K562 (cell line): ENCODE data around the gene CRYAA. TPM values are rescaled to one million over a fixed set of nuclear protein-coding genes. Genes with fewer than 3 reads are reported as not detected.
"Not testable (repeated sequence)": the region's sequence is repeated elsewhere in the genome, so short reads cannot be mapped to it uniquely, and the experiment has no call there.

Source experiments
- ATAC-seq: fragments of 200-7000 bp; cut with Tn5 transposase; 3 replicates; pipeline ENCODE4 v1.9.1; 2020; ENCODE audit warnings: moderate library complexity
- BruUV-seq: library from RNA; stranded (reverse); fragments of 400-500 nt; replicated peaks from 2 replicates; lab custom pipeline; 2021; lab: Mats Ljungman, UMichigan
- CTCF ChIA-PET: fragments of 300-600 bp; formaldehyde crosslinking; extraction: SDS; loops from one replicate; lab custom pipeline; 2021; ENCODE audit warnings: low intra/inter-chr PET ratio; lab: Yijun Ruan, JAX
- POLR2A ChIA-PET: fragments of 300-600, 350-650 bp; sonication (Branson Sonifier 250); formaldehyde crosslinking; extraction: SDS; loops from one replicate; lab custom pipeline; 2021; ENCODE audit warnings: antibody characterized with exemption, inconsistent platforms; lab: Yijun Ruan, JAX
- DNase-seq, 4 experiments: peaks; one replicate each; pipeline versions ENCODE4 v3.0.0 to v3.0.0-alpha.2; 2011 to 2018; ENCODE audit warnings: low spot score in 3 of 4, mixed read lengths in 3 of 4; ENCODE audit errors: extremely low read depth in 1 of 4
- FAIRE-seq: peaks from 2 replicates; lab custom pipeline; 2011; peaks lifted over from hg19 to GRCh38; lab: Jason Lieb, UNC
- H2AFZ ChIP-seq: 2 replicates; pipeline ENCODE4 v1.6.0; 2011; ENCODE audit warnings: low read depth, low read length, control low read depth, inconsistent platforms
- H3K27ac ChIP-seq: fragments of 200-600 bp; 3 replicates; pipeline ENCODE4 v1.8.0; 2011; ENCODE audit warnings: low read depth, mild to moderate bottlenecking, control low read depth, inconsistent platforms, low read length, moderate library complexity, mixed read lengths; ENCODE audit errors: extremely low read depth
- H3K27me3 ChIP-seq, 2 experiments: fragments of 300-600 bp in 1 of 2; 2 replicates in 1 of 2; 3 replicates in 1 of 2; pipeline versions ENCODE4 v1.6.0 to v1.8.0; 2011; ENCODE audit warnings: inconsistent platforms in 2 of 2, low read length in 2 of 2, mild to moderate bottlenecking in 1 of 2, mixed read lengths in 1 of 2, moderate library complexity in 1 of 2; ENCODE audit not compliant: control insufficient read depth in 2 of 2, insufficient read depth in 2 of 2
- H3K36me3 ChIP-seq: fragments of 300-600 bp; 3 replicates; pipeline ENCODE4 v1.8.0; 2011; ENCODE audit warnings: mild to moderate bottlenecking, low read length, inconsistent platforms; ENCODE audit not compliant: control insufficient read depth, insufficient read depth
- H3K4me1 ChIP-seq, 2 experiments: fragments of 200-600 bp in 1 of 2; replicated peaks in 1 of 2; 2 replicates in 1 of 2; 3 replicates in 1 of 2; pipeline versions ENCODE4 v1.5.1 to v1.8.0; 2011; ENCODE audit warnings: inconsistent platforms in 2 of 2, low read length in 2 of 2, mild to moderate bottlenecking in 1 of 2, mixed read lengths in 1 of 2, moderate library complexity in 1 of 2; ENCODE audit not compliant: control insufficient read depth in 2 of 2, insufficient read depth in 2 of 2
- H3K4me2 ChIP-seq: 2 replicates; pipeline ENCODE4 v1.6.1; 2011; ENCODE audit warnings: low read length, control low read depth, inconsistent platforms, mixed read lengths; ENCODE audit not compliant: insufficient read depth
- H3K4me3 ChIP-seq: fragments of 200-600 bp; sonication (generic), shearing (Covaris generic); 2 replicates; pipeline ENCODE4 v1.5.1; 2016; ENCODE audit warnings: control low read depth, inconsistent platforms
- H3K79me2 ChIP-seq: fragments of 200-600 bp; 3 replicates; pipeline ENCODE4 v1.8.0; 2011; ENCODE audit warnings: low read length, inconsistent platforms; ENCODE audit not compliant: control insufficient read depth, insufficient read depth
- H3K9ac ChIP-seq, 2 experiments: 2 replicates each; pipeline versions ENCODE4 v1.6.0 to v1.6.1; 2011; ENCODE audit warnings: low read depth in 2 of 2, low read length in 2 of 2, control low read depth in 1 of 2, inconsistent platforms in 1 of 2, mild to moderate bottlenecking in 1 of 2, mixed read lengths in 1 of 2; ENCODE audit not compliant: insufficient read depth in 1 of 2
- H3K9me1 ChIP-seq: one replicate; pipeline ENCODE4 v1.6.0; 2011; ENCODE audit warnings: inconsistent platforms, mild to moderate bottlenecking, low read length, moderate library complexity; ENCODE audit not compliant: control insufficient read depth, insufficient read depth
- H3K9me3 ChIP-seq: replicated peaks from 2 replicates; pipeline ENCODE4 v1.5.1; 2011; ENCODE audit warnings: low read depth, low read length, inconsistent platforms; ENCODE audit not compliant: control insufficient read depth, insufficient read depth
- H4K20me1 ChIP-seq: replicated peaks from 2 replicates; pipeline ENCODE4 v1.6.1; 2011; ENCODE audit warnings: low read length, inconsistent platforms, mixed read lengths; ENCODE audit not compliant: control insufficient read depth, insufficient read depth
- WGBS: fragments of 100-300 bp; shearing (Covaris generic); methylation state at CpG from one replicate; pipeline ENCODE4 v1.1.6; 2016; ENCODE audit warnings: low coverage, mixed read lengths; ENCODE audit not compliant: insufficient coverage; ENCODE audit errors: missing lambda C conversion rate; 5-methylcytosine and 5-hydroxymethylcytosine counted together
- in situ Hi-C: fragments of 300-500 bp; cut with MboI; formaldehyde crosslinking; loops from 4 replicates; pipeline ENCODE4 v1.15.0; 2018; ENCODE audit warnings: inconsistent platforms, mixed read lengths
- intact Hi-C: fragments of 100-400 bp; cut with micrococcal nuclease; formaldehyde crosslinking; loops from 2 replicates; pipeline ENCODE4 v1.14.2; 2022
- polyA plus RNA-seq, 8 experiments: library from polyadenylated mRNA; depleted of rRNA in 4 of 8; stranded (reverse) in 5 of 8; unstranded in 3 of 8; fragments of >200 nt; fragmentation: Nextera tagmentation in 2 of 8; fragmentation: Illumina TruSeq in 1 of 8; extraction: Ambion mirVana in 2 of 8; extraction: Trizol in 1 of 8; gene quantifications; 2 replicates each; pipeline versions ENCODE4 v1.2.1 to v1.2.3, GENCODE V29; 2011 to 2014; ENCODE audit warnings: inconsistent platforms in 1 of 8, missing spikeins in 1 of 8
- total RNA-seq, 7 experiments: library from RNA; depleted of rRNA in 6 of 7; stranded (reverse); fragments of >200 nt in 6 of 7; fragmentation: Illumina TruSeq in 2 of 7; extraction: Trizol in 2 of 7; gene quantifications; 2 replicates each; pipeline versions ENCODE4 v1.2.1 to v1.2.3, GENCODE V29; 2011 to 2021; ENCODE audit warnings: low replicate concordance in 1 of 7

The CRYAA gene
- total and polyA plus RNA-seq, 9 of the 15 experiments (the other 6 are each of a cell fraction or from before 2014, with no cell fraction given): not detected

DNA sequence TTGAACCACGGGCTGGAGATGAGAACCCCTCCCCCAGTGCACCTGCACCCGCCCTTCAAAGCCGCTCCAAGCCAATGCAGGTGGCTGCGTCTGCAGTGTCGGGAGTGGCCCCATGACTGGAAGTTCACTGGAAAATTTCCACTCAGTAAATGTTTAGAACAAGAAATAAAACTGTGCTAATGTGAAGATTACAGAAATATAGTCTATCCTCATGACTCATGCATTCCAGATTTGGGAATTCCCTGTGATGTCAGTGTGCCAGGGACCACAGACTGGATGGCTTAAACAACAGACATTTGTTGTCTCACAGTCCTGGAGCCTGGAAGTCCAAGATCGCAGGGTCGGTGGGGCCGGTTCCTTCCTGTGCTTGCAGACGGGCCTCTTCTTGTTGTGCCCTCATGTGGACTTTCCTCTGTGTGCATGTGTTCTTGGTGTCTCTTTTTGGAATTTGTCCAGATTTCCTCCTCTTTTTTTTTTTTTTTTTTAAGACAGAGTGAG, 6.1 kb upstream of the CRYAA start:
- DNase-seq, H3K27me3 ChIP-seq, H3K79me2 ChIP-seq, FAIRE-seq, H3K9me1 ChIP-seq, H3K4me2 ChIP-seq, H2AFZ ChIP-seq, ATAC-seq, H3K36me3 ChIP-seq, BruUV-seq, CTCF ChIA-PET, H3K4me3 ChIP-seq, H3K9ac ChIP-seq, POLR2A ChIA-PET, H3K9me3 ChIP-seq, H4K20me1 ChIP-seq, H3K27ac ChIP-seq, intact Hi-C loops, H3K4me1 ChIP-seq: not testable (repeated sequence)
- in situ Hi-C loops: loop anchor here (25.0 kb wide), 1 partner anchor 475 kb away; no protein-coding TSS in a partner anchor
- WGBS: no CpG with 5 or more reads among the region's 9 CpGs

DNA sequence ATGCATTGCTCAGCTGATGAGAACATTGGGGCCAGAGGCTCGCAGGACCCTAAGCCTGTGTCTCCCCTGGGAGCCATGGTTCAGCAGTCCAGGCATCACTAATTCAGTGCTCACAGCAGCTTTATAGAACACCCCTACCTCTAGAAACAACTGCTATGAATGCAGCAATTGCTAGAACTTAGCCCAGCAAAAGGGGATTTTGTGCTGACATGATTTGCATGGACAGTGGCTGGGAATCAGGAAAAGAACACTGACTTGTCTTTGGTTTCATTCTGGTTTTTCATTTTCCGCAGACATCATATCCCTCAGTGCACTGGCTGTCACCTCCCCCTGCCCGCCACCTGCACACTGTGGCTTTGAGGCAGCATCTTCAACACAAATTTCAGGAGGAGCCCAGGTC, 4.0 kb upstream of the CRYAA start:
- DNase-seq, intact Hi-C loops, ATAC-seq, H3K27me3 ChIP-seq, BruUV-seq, H4K20me1 ChIP-seq, H3K9me1 ChIP-seq, H3K9me3 ChIP-seq, FAIRE-seq, H3K79me2 ChIP-seq, CTCF ChIA-PET, H3K27ac ChIP-seq, H2AFZ ChIP-seq, POLR2A ChIA-PET, H3K4me2 ChIP-seq, H3K36me3 ChIP-seq, H3K9ac ChIP-seq, H3K4me1 ChIP-seq, H3K4me3 ChIP-seq: not testable (repeated sequence)
- WGBS: no CpG with 5 or more reads among the region's 3 CpGs
- in situ Hi-C loops: loop anchor here (25.0 kb wide), 1 partner anchor 472 kb away; no protein-coding TSS in a partner anchor

DNA sequence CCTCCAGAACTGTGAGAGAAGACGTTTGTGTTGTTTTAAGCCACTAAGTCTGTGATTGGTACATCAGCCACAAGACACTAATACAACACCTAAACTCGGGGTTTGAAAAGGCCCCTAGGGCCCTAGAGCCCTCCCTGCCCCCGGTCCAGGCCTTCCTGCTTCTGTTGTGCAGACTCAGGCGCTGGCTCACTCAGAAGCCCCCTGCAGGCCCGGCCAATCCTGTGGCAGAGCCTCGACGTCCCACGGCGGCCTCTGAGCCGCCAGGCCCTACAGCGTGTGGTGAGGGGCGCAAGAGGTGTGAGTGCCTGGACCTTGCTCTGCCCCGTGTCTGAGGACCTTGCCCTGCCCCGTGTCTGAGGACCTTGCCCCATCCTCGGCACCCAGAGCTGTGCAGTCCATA, 3.1 kb upstream of the CRYAA start:
- H3K4me2 ChIP-seq, H3K4me3 ChIP-seq, POLR2A ChIA-PET, H4K20me1 ChIP-seq, DNase-seq, H3K9me3 ChIP-seq, FAIRE-seq, H3K9me1 ChIP-seq, H3K79me2 ChIP-seq, H3K27me3 ChIP-seq, H3K9ac ChIP-seq, CTCF ChIA-PET, ATAC-seq, H3K36me3 ChIP-seq, H2AFZ ChIP-seq, intact Hi-C loops, H3K4me1 ChIP-seq, H3K27ac ChIP-seq, BruUV-seq: not testable (repeated sequence)
- 0% methylated on average over 1 of the region's 15 CpGs for whole genome bisulfite sequencing
- in situ Hi-C loops: loop anchor here (25.0 kb wide), 1 partner anchor 472 kb away; no protein-coding TSS in a partner anchor

GRCh38 chr21:43169230-43169886, 550 bp downstream of the CRYAA start:
- H3K9ac ChIP-seq, H3K27me3 ChIP-seq, FAIRE-seq, BruUV-seq, H2AFZ ChIP-seq, H3K4me2 ChIP-seq, H3K9me3 ChIP-seq, CTCF ChIA-PET, DNase-seq, intact Hi-C loops, H4K20me1 ChIP-seq, POLR2A ChIA-PET, H3K9me1 ChIP-seq, H3K27ac ChIP-seq, H3K36me3 ChIP-seq, H3K79me2 ChIP-seq, H3K4me3 ChIP-seq, H3K4me1 ChIP-seq, ATAC-seq: not testable (repeated sequence)
- in situ Hi-C loops: loop anchor here (25.0 kb wide), 1 partner anchor 468 kb away; no protein-coding TSS in a partner anchor
- WGBS: 0% methylated on average over 2 of the region's 23 CpGs
